HEK293 (cell line): ENCODE results near the gene PCAT6.

Experiments
- CTCF ChIA-PET: fragments of 350-600 bp; formaldehyde crosslinking; extraction: SDS; loops from one replicate; lab custom pipeline; 2021; ENCODE audit warnings: antibody characterized with exemption; lab: Yijun Ruan, JAX
- POLR2A ChIA-PET: fragments of 300-600 bp; formaldehyde crosslinking; extraction: SDS; loops from one replicate; lab custom pipeline; 2020; ENCODE audit warnings: antibody characterized with exemption, inconsistent platforms; lab: Yijun Ruan, JAX
- H3K27ac ChIP-seq: fragments of 200-500 bp; sonication (Bioruptor generic); 2 replicates; pipeline ENCODE4 v1.5.1; 2014; ENCODE audit warnings: low read depth, low read length, control low read depth, inconsistent platforms; ENCODE audit errors: extremely low read depth
- H3K36me3 ChIP-seq, 2 experiments: fragments of 200-500 bp in 1 of 2; sonication (Bioruptor generic) in 1 of 2; 1 replicate in 1 of 2; 2 replicates in 1 of 2; pipeline ENCODE4 v1.5.1; 2014 to 2017; ENCODE audit warnings: inconsistent platforms in 2 of 2, low read length in 2 of 2; ENCODE audit not compliant: control insufficient read depth in 2 of 2, insufficient read depth in 1 of 2
- H3K4me1 ChIP-seq: fragments of 200-500 bp; sonication (Bioruptor generic); 2 replicates; pipeline ENCODE4 v1.5.1; 2014; ENCODE audit warnings: mild to moderate bottlenecking, low read length, inconsistent platforms; ENCODE audit not compliant: control insufficient read depth, insufficient read depth
- H3K4me3 ChIP-seq: 2 replicates; pipeline ENCODE4 v1.5.1; 2011; ENCODE audit warnings: low read depth, mild to moderate bottlenecking, control low read depth, low read length, moderate library complexity
- H3K9me3 ChIP-seq: fragments of 200-500 bp; sonication (Bioruptor generic); 2 replicates; pipeline ENCODE4 v1.5.1; 2014; ENCODE audit warnings: low read depth, low read length, inconsistent platforms; ENCODE audit not compliant: control insufficient read depth, insufficient read depth
- BCL11A ChIP-seq: fragments of 450-650 bp; formaldehyde crosslinking; IDR thresholded peaks from 2 replicates; pipeline ENCODE4 v1.5.1; 2016; ENCODE audit warnings: low read depth, missing biosample characterization, missing genetic modification characterization
- FEZF1 ChIP-seq: fragments of 450-650 bp; formaldehyde crosslinking; IDR thresholded peaks from 2 replicates; pipeline ENCODE4 v1.5.1; 2016; ENCODE audit warnings: missing biosample characterization, missing genetic modification characterization
- GLIS2 ChIP-seq: fragments of 450-650 bp; formaldehyde crosslinking; IDR thresholded peaks from 2 replicates; pipeline ENCODE4 v1.5.1; 2016; ENCODE audit warnings: missing biosample characterization, missing genetic modification characterization
- HOXD13 ChIP-seq: sonication (generic); formaldehyde crosslinking; IDR thresholded peaks from 2 replicates; pipeline ENCODE4 v1.8.0; 2022; ENCODE audit warnings: missing genetic modification reagents, borderline replicate concordance
- KLF1 ChIP-seq: fragments of 450-650 bp; formaldehyde crosslinking; IDR thresholded peaks from 2 replicates; pipeline ENCODE4 v1.5.1; 2016; ENCODE audit warnings: missing biosample characterization, missing genetic modification characterization
- KLF10 ChIP-seq: fragments of 450-650 bp; IDR thresholded peaks from 2 replicates; pipeline ENCODE4 v1.5.1; 2018; ENCODE audit warnings: missing biosample characterization, mild to moderate bottlenecking, missing genetic modification characterization
- KLF7 ChIP-seq: fragments of 450-650 bp; formaldehyde crosslinking; IDR thresholded peaks from 2 replicates; pipeline ENCODE4 v1.5.1; 2016; ENCODE audit warnings: missing biosample characterization, missing genetic modification characterization, borderline replicate concordance
- PRDM6 ChIP-seq: fragments of 450-650 bp; formaldehyde crosslinking; IDR thresholded peaks from 2 replicates; pipeline ENCODE4 v1.5.1; 2017; ENCODE audit warnings: missing biosample characterization, missing genetic modification characterization
- RBAK ChIP-seq: fragments of 450-650 bp; formaldehyde crosslinking; IDR thresholded peaks from 2 replicates; pipeline ENCODE4 v1.5.1; 2016; ENCODE audit warnings: missing biosample characterization, missing genetic modification characterization
- SP3 ChIP-seq: fragments of 450-650 bp; formaldehyde crosslinking; IDR thresholded peaks from 2 replicates; pipeline ENCODE4 v1.5.1; 2016; ENCODE audit warnings: missing biosample characterization, missing genetic modification characterization
- ZNF10 ChIP-seq: fragments of 450-650 bp; formaldehyde crosslinking; IDR thresholded peaks from 2 replicates; pipeline ENCODE4 v1.5.1; 2017; ENCODE audit warnings: missing biosample characterization, missing genetic modification characterization
- ZNF19 ChIP-seq: fragments of 450-650 bp; formaldehyde crosslinking; IDR thresholded peaks from 2 replicates; pipeline ENCODE4; 2016; ENCODE audit warnings: missing biosample characterization, missing genetic modification characterization, low read depth
- ZNF24 ChIP-seq: fragments of 450-650 bp; formaldehyde crosslinking; IDR thresholded peaks from 2 replicates; pipeline ENCODE4 v1.5.1; 2016; ENCODE audit warnings: missing biosample characterization, missing genetic modification characterization
- ZNF311 ChIP-seq: fragments of 450-650 bp; formaldehyde crosslinking; IDR thresholded peaks from 2 replicates; pipeline ENCODE4 v1.5.1; 2017; ENCODE audit warnings: missing biosample characterization, missing genetic modification characterization, borderline replicate concordance
- ZNF391 ChIP-seq: fragments of 450-650 bp; formaldehyde crosslinking; IDR thresholded peaks from 2 replicates; pipeline ENCODE4 v1.5.1; 2016; ENCODE audit warnings: low read depth, missing biosample characterization, missing genetic modification characterization, borderline replicate concordance
- ZNF48 ChIP-seq: fragments of 450-650 bp; formaldehyde crosslinking; IDR thresholded peaks from 2 replicates; pipeline ENCODE4 v1.5.1; 2016; ENCODE audit warnings: missing biosample characterization, missing genetic modification characterization
- ZNF510 ChIP-seq: fragments of 450-650 bp; formaldehyde crosslinking; IDR thresholded peaks from 2 replicates; pipeline ENCODE4 v1.5.1; 2018; ENCODE audit warnings: mild to moderate bottlenecking, missing genetic modification characterization, missing biosample characterization; ENCODE audit not compliant: insufficient replicate concordance
- ZNF514 ChIP-seq: fragments of 450-650 bp; formaldehyde crosslinking; IDR thresholded peaks from 2 replicates; pipeline ENCODE4 v1.5.1; 2016; ENCODE audit warnings: missing biosample characterization, missing genetic modification characterization
- ZNF548 ChIP-seq: fragments of 450-650 bp; formaldehyde crosslinking; IDR thresholded peaks from 2 replicates; pipeline ENCODE4 v1.5.1; 2016; ENCODE audit warnings: missing biosample characterization, missing genetic modification characterization
- ZNF639 ChIP-seq: fragments of 450-650 bp; formaldehyde crosslinking; IDR thresholded peaks from 2 replicates; pipeline ENCODE4 v1.5.1; 2016; ENCODE audit warnings: missing biosample characterization, missing genetic modification characterization
- TF ChIP-seq, protein P1 (sequence below): fragments of 450-650 bp; formaldehyde crosslinking; IDR thresholded peaks from 2 replicates; pipeline ENCODE4 v1.5.1; 2016; ENCODE audit warnings: missing biosample characterization, missing genetic modification characterization
- TF ChIP-seq, protein P2 (sequence below): fragments of 450-650 bp; formaldehyde crosslinking; IDR thresholded peaks from 2 replicates; pipeline ENCODE4 v1.5.1; 2016; ENCODE audit warnings: missing biosample characterization, missing genetic modification characterization

PCAT6 gene

DNA sequence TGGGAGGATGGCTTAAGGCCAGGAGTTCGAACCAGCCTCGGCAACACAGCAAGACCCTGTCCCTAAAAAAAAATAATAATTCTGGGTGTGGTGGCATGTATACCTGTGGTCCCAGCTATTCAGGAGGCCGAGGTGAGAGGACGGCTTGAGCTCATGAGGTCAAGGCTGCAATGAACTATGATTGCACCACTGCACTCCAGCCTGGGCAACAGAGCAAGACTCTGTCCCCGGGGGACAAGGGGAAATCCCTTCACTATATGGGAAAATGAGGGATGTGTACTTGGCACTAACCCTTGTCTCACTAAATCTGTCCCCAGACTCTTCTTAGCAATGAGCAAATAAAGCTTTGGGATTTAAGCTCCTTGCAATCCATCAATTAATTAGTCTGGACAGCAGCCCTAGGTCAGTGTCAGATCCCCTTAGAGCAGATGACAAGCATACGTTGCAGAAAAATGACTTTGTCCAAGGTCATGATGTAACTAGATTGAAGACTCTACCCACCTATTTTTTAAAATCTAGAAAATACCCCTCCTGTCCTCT lies 11.9 kb upstream of the PCAT6 start (continued):
- TF ChIP-seq KLF7, result no peak
- TF ChIP-seq ZNF548 (tag by site-specific recombination), result no peak
- no peak for TF ChIP-seq HOXD13 (CRISPR knock-in tag)
- no peak for TF ChIP-seq ZNF391 (tag by site-specific recombination)
- no peak for TF ChIP-seq FEZF1 (tag by site-specific recombination)
- TF ChIP-seq GLIS2 (tag by site-specific recombination), result no peak
- TF ChIP-seq ZNF639 (tag by site-specific recombination), result no peak
- no peak for TF ChIP-seq ZNF311 (tag by site-specific recombination)
- TF ChIP-seq, protein P1, sequence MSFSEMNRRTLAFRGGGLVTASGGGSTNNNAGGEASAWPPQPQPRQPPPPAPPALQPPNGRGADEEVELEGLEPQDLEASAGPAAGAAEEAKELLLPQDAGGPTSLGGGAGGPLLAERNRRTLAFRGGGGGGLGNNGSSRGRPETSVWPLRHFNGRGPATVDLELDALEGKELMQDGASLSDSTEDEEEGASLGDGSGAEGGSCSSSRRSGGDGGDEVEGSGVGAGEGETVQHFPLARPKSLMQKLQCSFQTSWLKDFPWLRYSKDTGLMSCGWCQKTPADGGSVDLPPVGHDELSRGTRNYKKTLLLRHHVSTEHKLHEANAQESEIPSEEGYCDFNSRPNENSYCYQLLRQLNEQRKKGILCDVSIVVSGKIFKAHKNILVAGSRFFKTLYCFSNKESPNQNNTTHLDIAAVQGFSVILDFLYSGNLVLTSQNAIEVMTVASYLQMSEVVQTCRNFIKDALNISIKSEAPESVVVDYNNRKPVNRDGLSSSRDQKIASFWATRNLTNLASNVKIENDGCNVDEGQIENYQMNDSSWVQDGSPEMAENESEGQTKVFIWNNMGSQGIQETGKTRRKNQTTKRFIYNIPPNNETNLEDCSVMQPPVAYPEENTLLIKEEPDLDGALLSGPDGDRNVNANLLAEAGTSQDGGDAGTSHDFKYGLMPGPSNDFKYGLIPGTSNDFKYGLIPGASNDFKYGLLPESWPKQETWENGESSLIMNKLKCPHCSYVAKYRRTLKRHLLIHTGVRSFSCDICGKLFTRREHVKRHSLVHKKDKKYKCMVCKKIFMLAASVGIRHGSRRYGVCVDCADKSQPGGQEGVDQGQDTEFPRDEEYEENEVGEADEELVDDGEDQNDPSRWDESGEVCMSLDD (tag by site-specific recombination), result no peak
- no peak for TF ChIP-seq ZNF19 (tag by site-specific recombination)

DNA sequence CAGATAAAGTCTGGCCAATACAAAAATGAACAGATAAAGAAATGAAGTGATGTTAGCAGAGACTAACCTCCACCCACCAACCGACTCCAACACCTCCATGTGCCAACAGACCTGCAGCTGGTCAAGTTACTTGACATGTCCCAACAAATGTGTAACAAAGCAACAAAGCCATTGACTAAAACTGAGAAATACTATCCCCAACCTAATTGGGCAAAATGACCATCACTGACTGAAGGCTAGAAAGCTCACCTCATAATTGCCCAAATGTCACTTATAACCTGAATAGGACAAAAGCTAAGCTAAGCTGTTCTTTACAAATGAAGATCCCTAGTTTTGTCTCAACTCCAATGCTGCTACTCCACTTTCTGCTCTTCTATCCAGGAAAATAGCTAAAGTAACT lies 10.0 kb upstream of the PCAT6 start:
- H3K9me3 ChIP-seq, result no peaks in the 10 kb centered on the region
- ChIA-PET CTCF (interaction anchor here (0.7 to 1.1 kb wide), 4 partner anchors 9 to 69 kb away, joined by 3 read pairs; no protein-coding TSS in a partner anchor), POLR2A (interaction anchor here (1.6 kb wide), 1 partner anchor 10 kb away, joined by 5 read pairs; the partner anchor contains the start of gene PCAT6)
- H3K36me3 ChIP-seq, result no peaks in the 10 kb centered on the region; a peak in 1 of 3 replicates
- H3K4me1 ChIP-seq, result peaks cover 7% of the 10 kb centered on the region
- H3K27ac ChIP-seq, result no peak overlapping the region
- no peak for TF ChIP-seq BCL11A (tag by site-specific recombination)
- no peak for TF ChIP-seq KLF1 (tag by site-specific recombination)
- TF ChIP-seq GLIS2 (tag by site-specific recombination), result no peak
- TF ChIP-seq ZNF24 (tag by site-specific recombination), result no peak
- TF ChIP-seq ZNF10 (tag by site-specific recombination), result no peak
- no peak for TF ChIP-seq ZNF48
- TF ChIP-seq PRDM6 (tag by site-specific recombination), result no peak
- TF ChIP-seq, protein P2, sequence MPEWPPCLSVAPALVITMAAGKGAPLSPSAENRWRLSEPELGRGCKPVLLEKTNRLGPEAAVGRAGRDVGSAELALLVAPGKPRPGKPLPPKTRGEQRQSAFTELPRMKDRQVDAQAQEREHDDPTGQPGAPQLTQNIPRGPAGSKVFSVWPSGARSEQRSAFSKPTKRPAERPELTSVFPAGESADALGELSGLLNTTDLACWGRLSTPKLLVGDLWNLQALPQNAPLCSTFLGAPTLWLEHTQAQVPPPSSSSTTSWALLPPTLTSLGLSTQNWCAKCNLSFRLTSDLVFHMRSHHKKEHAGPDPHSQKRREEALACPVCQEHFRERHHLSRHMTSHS (tag by site-specific recombination), result no peak
- no peak for TF ChIP-seq SP3
- TF ChIP-seq RBAK (tag by site-specific recombination), result no peak
- no peak for TF ChIP-seq ZNF514 (tag by site-specific recombination)
- TF ChIP-seq KLF10 (tag by site-specific recombination), result no peak
- TF ChIP-seq ZNF510 (tag by site-specific recombination), result no peak
- H3K4me3 ChIP-seq, result no peak overlapping the region
